Keratinocyte (primary cell): ENCODE results near the gene ENG. TPM values are rescaled to one million over a fixed set of nuclear protein-coding genes. Genes with fewer than 3 reads are reported as not detected.

Experiments used
- DNase-seq: peaks from one replicate; pipeline ENCODE4 v3.0.0-alpha.2; 2011; ENCODE audit warnings: low read depth, missing footprints, low spot score
- FAIRE-seq: peaks from 2 replicates; lab custom pipeline; 2011; peaks lifted over from hg19 to GRCh38; lab: Jason Lieb, UNC
- H2AFZ ChIP-seq: 2 replicates; pipeline ENCODE4 v1.6.0; 2012; ENCODE audit warnings: low read length, control low read depth, inconsistent platforms; ENCODE audit not compliant: control insufficient read depth
- H3K27ac ChIP-seq: 2 replicates; pipeline ENCODE4 v1.5.1; 2011; ENCODE audit warnings: low read length; ENCODE audit not compliant: control insufficient read depth, insufficient read depth
- H3K27me3 ChIP-seq: 3 replicates; pipeline ENCODE4 v1.6.0; 2011; ENCODE audit warnings: low read length; ENCODE audit not compliant: control insufficient read depth, insufficient read depth; ENCODE audit errors: extremely low read depth
- H3K36me3 ChIP-seq, 2 experiments: 2 replicates in 1 of 2; 3 replicates in 1 of 2; pipeline ENCODE4 v1.5.1; 2011; ENCODE audit warnings: low read length in 2 of 2, mild to moderate bottlenecking in 1 of 2; ENCODE audit not compliant: control insufficient read depth in 2 of 2, insufficient read depth in 2 of 2; ENCODE audit errors: extremely low read depth in 1 of 2
- H3K4me1 ChIP-seq: 3 replicates; pipeline ENCODE4 v1.5.1; 2011; ENCODE audit warnings: low read length; ENCODE audit not compliant: control insufficient read depth, insufficient read depth; ENCODE audit errors: extremely low read depth
- H3K4me2 ChIP-seq: 3 replicates; pipeline ENCODE4 v1.6.0; 2011; ENCODE audit warnings: low read depth, low read length; ENCODE audit not compliant: control insufficient read depth, insufficient read depth; ENCODE audit errors: extremely low read depth
- H3K4me3 ChIP-seq, 3 experiments: fragments of 200-600 bp in 1 of 3; sonication (generic) in 1 of 3; 2 replicates in 2 of 3; 3 replicates in 1 of 3; pipeline ENCODE4 v1.5.1; 2011 to 2016; ENCODE audit warnings: low read length in 3 of 3, mild to moderate bottlenecking in 3 of 3, control low read depth in 2 of 3, inconsistent platforms in 1 of 3, low read depth in 1 of 3, mixed read lengths in 1 of 3, mixed run types in 1 of 3, moderate library complexity in 1 of 3; ENCODE audit not compliant: control insufficient read depth in 2 of 3, insufficient read depth in 2 of 3; ENCODE audit errors: extremely low read depth in 1 of 3
- H3K79me2 ChIP-seq: 2 replicates; pipeline ENCODE4 v1.6.0; 2012; ENCODE audit warnings: low read length; ENCODE audit not compliant: control insufficient read depth, insufficient read depth
- H3K9ac ChIP-seq: 3 replicates; pipeline ENCODE4 v1.6.0; 2011; ENCODE audit warnings: low read length; ENCODE audit not compliant: control insufficient read depth, insufficient read depth; ENCODE audit errors: extremely low read depth
- H3K9me1 ChIP-seq: 3 replicates; pipeline ENCODE4 v1.6.0; 2011; ENCODE audit warnings: low read length; ENCODE audit not compliant: control insufficient read depth, insufficient read depth; ENCODE audit errors: extremely low read depth
- H3K9me3 ChIP-seq: 2 replicates; pipeline ENCODE4 v1.5.1; 2012; ENCODE audit warnings: low read depth, low read length; ENCODE audit not compliant: control insufficient read depth
- H4K20me1 ChIP-seq: 3 replicates; pipeline ENCODE4 v1.6.0; 2011; ENCODE audit warnings: low read length; ENCODE audit not compliant: control insufficient read depth, insufficient read depth; ENCODE audit errors: extremely low read depth
- EZH2 ChIP-seq: IDR thresholded peaks from one replicate; pipeline ENCODE4 v1.6.1; 2012; ENCODE audit warnings: inconsistent platforms, mild to moderate bottlenecking, low read length, moderate library complexity
- dilution Hi-C: fragments of 300-500 bp; cut with MboI; formaldehyde crosslinking; loops from one replicate; pipeline ENCODE4 v1.7.0; 2020; ENCODE audit warnings: low sequenced_read_pairs; ENCODE audit not compliant: extremely low pct_ligation_motif_present
- polyA plus RNA-seq, 5 experiments: library from polyadenylated mRNA; depleted of rRNA in 3 of 5; stranded (reverse) in 3 of 5; stranded (forward) in 1 of 5; unstranded in 1 of 5; fragments of >200 nt; gene quantifications; 1 replicate in 1 of 5; 2 replicates in 3 of 5; 3 replicates in 1 of 5; pipeline versions ENCODE4 v1.2.1 to v1.2.3, GENCODE V29; 2011 to 2012; ENCODE audit warnings: missing spikeins in 2 of 5, low read depth in 1 of 5, low replicate concordance in 1 of 5
- TF ChIP-seq, protein P1 (sequence below), 3 experiments: IDR thresholded peaks in 1 of 3; conservative IDR thresholded peaks in 1 of 3; optimal IDR thresholded peaks in 1 of 3; 2 replicates in 2 of 3; 3 replicates in 1 of 3; pipeline versions ENCODE3 to v1.5.1; 2011; ENCODE audit warnings: low read length in 3 of 3, mild to moderate bottlenecking in 3 of 3, moderate library complexity in 2 of 3, control low read depth in 1 of 3, inconsistent platforms in 1 of 3; ENCODE audit not compliant: insufficient read depth in 2 of 3; ENCODE audit errors: extremely low read depth in 1 of 3

ENG gene
- polyA plus RNA-seq, 1 donor (not counting 4 experiments of a cell fraction or from before 2014, with no cell fraction given): 0.22 TPM

DNA sequence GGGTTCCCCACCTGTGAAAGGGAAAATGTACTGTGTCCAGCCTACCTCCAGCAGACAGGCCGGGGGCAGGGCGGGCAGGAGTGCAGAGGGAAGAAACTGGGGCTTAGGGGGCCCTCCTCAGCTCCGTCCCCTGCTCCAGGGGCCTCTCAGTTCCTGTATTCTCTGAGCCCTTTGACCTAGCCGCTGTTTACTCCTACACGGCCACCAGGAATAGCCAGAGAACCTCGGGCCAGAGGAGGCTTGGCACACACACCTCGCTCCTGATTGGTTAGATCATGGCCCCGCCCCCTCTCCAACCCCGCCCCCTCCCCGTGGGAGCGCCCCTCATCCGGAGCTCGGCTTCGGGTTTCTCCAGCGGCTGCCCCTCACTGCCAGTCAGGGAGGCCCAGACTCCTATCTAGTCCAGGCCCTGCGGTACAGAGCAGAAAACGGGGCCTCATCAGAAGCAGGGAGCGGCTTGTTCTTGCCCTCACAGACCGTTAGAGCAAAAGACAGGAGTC, 42.8 kb upstream of the ENG start:
- H2AFZ ChIP-seq: no peak overlapping the region

DNA sequence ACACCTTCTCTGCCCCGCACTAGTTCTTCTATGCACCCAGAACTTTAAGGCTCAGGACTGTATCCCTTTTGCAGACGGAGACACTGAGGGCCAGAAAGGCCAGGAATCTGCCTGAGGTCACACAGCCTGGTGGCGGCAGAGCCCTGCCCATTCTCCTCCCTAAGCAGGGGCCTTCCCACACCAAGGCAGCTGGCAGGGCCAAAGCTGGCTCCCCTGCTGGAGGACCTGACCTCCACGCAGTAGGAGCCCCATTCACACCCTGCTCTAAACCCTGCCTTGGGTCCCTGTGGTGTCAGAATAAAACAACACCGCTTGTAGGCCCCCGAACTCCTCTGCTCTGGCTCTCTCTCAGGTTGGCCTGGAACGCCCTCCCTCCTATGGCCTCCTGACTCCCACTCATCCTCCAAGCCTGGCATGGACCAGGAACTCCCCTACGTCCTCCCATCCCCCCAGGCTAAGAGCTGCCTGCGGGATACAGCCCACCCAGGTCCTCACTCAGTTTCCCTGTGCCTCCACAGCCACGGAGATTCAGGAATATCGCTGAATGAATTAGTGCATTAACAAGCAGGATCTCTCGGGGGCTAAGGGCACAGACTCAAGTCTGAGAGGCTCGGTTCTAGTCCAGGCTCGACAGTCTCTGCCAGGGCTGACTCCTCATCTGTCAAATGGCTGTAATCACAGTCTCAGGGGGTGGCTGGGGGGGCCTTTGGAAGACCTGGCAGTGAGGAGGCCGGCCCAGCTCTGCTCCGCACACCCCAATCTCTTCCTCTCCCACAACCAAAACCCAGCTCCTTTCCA, 42.1 kb upstream of the ENG start:
- H4K20me1 ChIP-seq: no peaks in the 10 kb centered on the region
- no peak overlapping the region for H3K27ac ChIP-seq
- no peak overlapping the region for H3K4me3 ChIP-seq
- H3K9me1 ChIP-seq: no peaks in the 10 kb centered on the region
- peaks cover 13% of the 10 kb centered on the region for H3K9me3 ChIP-seq
- peaks cover 2% of the 10 kb centered on the region for H3K79me2 ChIP-seq
- TF ChIP-seq, protein P1, sequence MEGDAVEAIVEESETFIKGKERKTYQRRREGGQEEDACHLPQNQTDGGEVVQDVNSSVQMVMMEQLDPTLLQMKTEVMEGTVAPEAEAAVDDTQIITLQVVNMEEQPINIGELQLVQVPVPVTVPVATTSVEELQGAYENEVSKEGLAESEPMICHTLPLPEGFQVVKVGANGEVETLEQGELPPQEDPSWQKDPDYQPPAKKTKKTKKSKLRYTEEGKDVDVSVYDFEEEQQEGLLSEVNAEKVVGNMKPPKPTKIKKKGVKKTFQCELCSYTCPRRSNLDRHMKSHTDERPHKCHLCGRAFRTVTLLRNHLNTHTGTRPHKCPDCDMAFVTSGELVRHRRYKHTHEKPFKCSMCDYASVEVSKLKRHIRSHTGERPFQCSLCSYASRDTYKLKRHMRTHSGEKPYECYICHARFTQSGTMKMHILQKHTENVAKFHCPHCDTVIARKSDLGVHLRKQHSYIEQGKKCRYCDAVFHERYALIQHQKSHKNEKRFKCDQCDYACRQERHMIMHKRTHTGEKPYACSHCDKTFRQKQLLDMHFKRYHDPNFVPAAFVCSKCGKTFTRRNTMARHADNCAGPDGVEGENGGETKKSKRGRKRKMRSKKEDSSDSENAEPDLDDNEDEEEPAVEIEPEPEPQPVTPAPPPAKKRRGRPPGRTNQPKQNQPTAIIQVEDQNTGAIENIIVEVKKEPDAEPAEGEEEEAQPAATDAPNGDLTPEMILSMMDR (optimal IDR thresholded peaks at IDR 0.05 in 1 of 3, IDR thresholded peaks at IDR 0.05 in 1 of 3, conservative IDR thresholded peaks at IDR 0.05 in 1 of 3; ENCODE audit: extremely low read depth in 1 of 3, insufficient read depth in 2 of 3, low read length in 3 of 3): no peak
- no peak for TF ChIP-seq EZH2
- no peak for FAIRE-seq
- no peak overlapping the region for H3K9ac ChIP-seq
- no peak for DNase-seq
- dilution Hi-C loops: no loop called here
- no peaks in the 10 kb centered on the region for H3K27me3 ChIP-seq
- peaks cover 8% of the 10 kb centered on the region for H3K4me1 ChIP-seq
- no peak overlapping the region for H2AFZ ChIP-seq
- H3K4me2 ChIP-seq: no peak overlapping the region
- H3K36me3 ChIP-seq: peaks cover 25 to 26% of the 10 kb centered on the region in 2 experiments

More for the DNA sequence above, 42.8 kb upstream of the ENG start:
- no peak for TF ChIP-seq EZH2
- TF ChIP-seq, protein P1 (optimal IDR thresholded peaks at IDR 0.05 in 1 of 3, IDR thresholded peaks at IDR 0.05 in 1 of 3, conservative IDR thresholded peaks at IDR 0.05 in 1 of 3; ENCODE audit: extremely low read depth in 1 of 3, insufficient read depth in 2 of 3, low read length in 3 of 3): no peak
- H3K4me1 ChIP-seq: peaks cover 8% of the 10 kb centered on the region
- peaks cover 25 to 26% of the 10 kb centered on the region in 2 experiments for H3K36me3 ChIP-seq
- no peak overlapping the region for H3K27ac ChIP-seq
- no peak overlapping the region for H3K9ac ChIP-seq
- no peaks in the 10 kb centered on the region for H3K9me1 ChIP-seq
- dilution Hi-C loops: no loop called here
- no peaks in the 10 kb centered on the region for H4K20me1 ChIP-seq
- DNase-seq (no peak), FAIRE-seq (no peak)
- peaks cover 2% of the 10 kb centered on the region for H3K79me2 ChIP-seq
- H3K4me3 ChIP-seq: no peak overlapping the region
- H3K27me3 ChIP-seq: no peaks in the 10 kb centered on the region
- no peak overlapping the region for H3K4me2 ChIP-seq
- H3K9me3 ChIP-seq: peaks cover 13% of the 10 kb centered on the region
